ENCODE measurements around the gene PPP2R2D. TPM values are rescaled to one million over a fixed set of nuclear protein-coding genes. Genes with fewer than 3 reads are reported as not detected.
"Not testable (repeated sequence)": the region's sequence is repeated elsewhere in the genome, so short reads cannot be mapped to it uniquely, and the experiment has no call there.

Gene PPP2R2D
- total and polyA plus RNA-seq, 3 experiments from 2014 or later = 23.5 to 34.0 (median 24.5) TPM

DNA sequence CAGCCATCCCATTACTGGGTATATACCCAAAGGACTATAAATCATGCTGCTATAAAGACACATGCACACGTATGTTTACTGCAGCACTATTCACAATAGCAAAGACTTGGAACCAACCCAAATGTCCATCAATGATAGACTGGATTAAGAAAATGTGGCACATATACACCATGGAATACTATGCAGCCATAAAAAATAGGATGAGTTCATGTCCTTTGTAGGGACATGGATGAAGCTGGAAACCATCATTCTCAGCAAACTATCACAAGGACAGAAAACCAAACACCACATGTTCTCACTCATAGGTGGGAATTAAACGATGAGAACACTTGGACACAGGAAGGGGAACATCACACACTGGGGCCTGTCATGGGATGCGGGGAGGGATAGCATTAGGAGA is 87.0 kb downstream of the PPP2R2D start:
- H3K27ac ChIP-seq (ENCODE audit: low read depth, low read length); H3K4me3 Mint-ChIP-seq; H3K27me3 ChIP-seq (ENCODE audit: insufficient read depth, low read length, poor library complexity, severe bottlenecking); H3K36me3 Mint-ChIP-seq; H3K27me3 Mint-ChIP-seq; H3K36me3 ChIP-seq (ENCODE audit: insufficient read depth, low read length); CTCF ChIA-PET; H3K27ac Mint-ChIP-seq; DNase-seq; POLR2A ChIA-PET; H3K4me1 Mint-ChIP-seq; H3K4me3 ChIP-seq (ENCODE audit: low read length); H3K9me3 Mint-ChIP-seq; H3K4me1 ChIP-seq (ENCODE audit: insufficient read depth, low read length); H3K9me3 ChIP-seq (ENCODE audit: low read length): not testable (repeated sequence)

DNA sequence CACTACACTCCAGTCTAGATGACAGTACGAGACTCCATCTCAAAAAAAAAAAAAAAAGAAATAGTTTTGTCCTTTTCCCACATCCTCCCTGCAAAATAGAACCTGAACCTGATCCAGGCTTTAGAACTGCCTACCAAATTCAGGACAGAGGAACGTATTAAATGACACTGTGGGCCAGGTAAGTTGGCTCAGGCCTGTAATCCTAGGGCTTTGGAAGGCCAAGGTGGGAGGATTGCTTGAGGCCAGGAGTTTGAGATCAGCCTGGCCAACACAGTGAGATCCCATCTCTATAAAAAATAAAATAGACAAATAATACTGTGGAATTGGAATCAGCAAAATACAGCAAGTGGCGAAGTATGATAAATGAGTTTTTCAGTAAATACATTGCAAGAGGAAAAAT is 90.9 kb downstream of the PPP2R2D start:
- no peaks in the 10 kb centered on the region for H3K36me3 Mint-ChIP-seq
- peaks cover 0 to 2% (median 0%) of the 10 kb centered on the region in 5 donors for H3K9me3 Mint-ChIP-seq
- no peak for DNase-seq
- H3K27ac Mint-ChIP-seq = no peak overlapping the region
- Histone ChIP-seq H3K36me3 (ENCODE audit: insufficient read depth, low read length) (no peaks in the 10 kb centered on the region), H3K4me3 (ENCODE audit: low read length) (no peak overlapping the region), H3K27ac (ENCODE audit: low read depth, low read length) (no peak overlapping the region), H3K4me1 (ENCODE audit: insufficient read depth, low read length) (no peaks in the 10 kb centered on the region), H3K27me3 (ENCODE audit: insufficient read depth, low read length, poor library complexity, severe bottlenecking) (no peaks in the 10 kb centered on the region), H3K9me3 (ENCODE audit: low read length) (no peaks in the 10 kb centered on the region)
- H3K4me1 Mint-ChIP-seq = no peaks in the 10 kb centered on the region
- CTCF ChIA-PET = no interaction called here
- H3K4me3 Mint-ChIP-seq = no peak overlapping the region
- POLR2A ChIA-PET = no interaction called here
- H3K27me3 Mint-ChIP-seq = no peaks in the 10 kb centered on the region

DNA sequence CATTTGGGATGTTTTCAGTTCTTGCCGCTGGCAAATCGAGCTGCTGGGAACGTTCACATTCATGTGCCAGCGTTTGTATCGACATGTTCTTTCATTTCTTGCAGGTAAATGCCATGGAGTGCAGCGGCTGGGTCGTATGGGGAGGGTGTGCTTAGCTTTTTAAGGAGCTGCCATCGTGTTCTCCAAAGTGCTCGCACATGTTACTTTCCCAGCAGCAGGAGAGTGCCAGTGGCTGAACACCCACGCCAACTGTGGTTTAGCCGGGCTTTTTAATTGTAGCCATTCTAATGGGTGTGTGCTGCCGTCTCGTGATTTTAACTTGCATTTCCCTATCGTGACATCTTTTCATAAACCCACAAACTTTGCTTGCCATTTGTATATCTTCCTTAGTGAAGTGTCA is 92.5 kb downstream of the PPP2R2D start:
- CTCF ChIA-PET = no interaction called here

DNA sequence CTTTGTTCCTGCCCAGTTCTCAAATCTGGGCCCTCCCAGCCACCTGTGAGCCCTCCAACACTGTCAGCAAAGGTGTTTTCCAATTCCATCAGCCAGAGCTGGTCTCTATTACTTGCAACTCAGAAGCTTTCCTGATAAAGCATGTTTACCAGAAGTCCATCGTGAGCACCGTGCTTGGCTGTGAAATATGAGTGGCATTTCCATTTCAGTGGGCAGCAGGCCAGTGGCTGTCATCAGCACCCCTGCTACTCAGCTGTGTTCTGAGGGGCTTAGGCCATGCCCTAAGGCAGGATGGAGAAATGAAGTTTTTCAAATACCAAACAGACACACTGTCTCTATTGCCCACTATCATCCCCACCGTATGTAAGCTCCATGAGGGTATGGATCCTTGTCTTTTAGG is 93.6 kb downstream of the PPP2R2D start:
- ChIA-PET CTCF (no interaction called here), POLR2A (no interaction called here)
- Histone ChIP-seq H3K36me3 (ENCODE audit: insufficient read depth, low read length) (no peaks in the 10 kb centered on the region), H3K4me1 (ENCODE audit: insufficient read depth, low read length) (no peaks in the 10 kb centered on the region), H3K27me3 (ENCODE audit: insufficient read depth, low read length, poor library complexity, severe bottlenecking) (no peaks in the 10 kb centered on the region), H3K4me3 (ENCODE audit: low read length) (no peak overlapping the region), H3K9me3 (ENCODE audit: low read length) (no peaks in the 10 kb centered on the region), H3K27ac (ENCODE audit: low read depth, low read length) (no peak overlapping the region)
- no peaks in the 10 kb centered on the region for H3K4me1 Mint-ChIP-seq
- no peak for DNase-seq
- H3K27me3 Mint-ChIP-seq = no peaks in the 10 kb centered on the region
- H3K36me3 Mint-ChIP-seq = no peaks in the 10 kb centered on the region
- H3K4me3 Mint-ChIP-seq = no peak overlapping the region
- no peak overlapping the region for H3K27ac Mint-ChIP-seq
- H3K9me3 Mint-ChIP-seq = no peaks in the 10 kb centered on the region

More for the DNA sequence above, 92.5 kb downstream of the PPP2R2D start:
- no peaks in the 10 kb centered on the region for H3K9me3 ChIP-seq (ENCODE audit: low read length)
- H3K4me3 Mint-ChIP-seq = no peak overlapping the region
- H3K9me3 Mint-ChIP-seq = peaks cover 0 to 2% (median 0%) of the 10 kb centered on the region in 5 donors
- POLR2A ChIA-PET = no interaction called here
- no peak overlapping the region for H3K4me3 ChIP-seq (ENCODE audit: low read length)
- H3K27me3 ChIP-seq (ENCODE audit: insufficient read depth, low read length, poor library complexity, severe bottlenecking) = no peaks in the 10 kb centered on the region
- H3K27ac ChIP-seq (ENCODE audit: low read depth, low read length) = no peak overlapping the region
- no peaks in the 10 kb centered on the region for H3K36me3 Mint-ChIP-seq
- no peak for DNase-seq
- H3K4me1 ChIP-seq (ENCODE audit: insufficient read depth, low read length) = no peaks in the 10 kb centered on the region
- no peaks in the 10 kb centered on the region for H3K27me3 Mint-ChIP-seq
- no peaks in the 10 kb centered on the region for H3K36me3 ChIP-seq (ENCODE audit: insufficient read depth, low read length)
- peak overlapping the region in 1 of 8 donors; percentile 26 for H3K27ac Mint-ChIP-seq
- no peaks in the 10 kb centered on the region for H3K4me1 Mint-ChIP-seq

DNA sequence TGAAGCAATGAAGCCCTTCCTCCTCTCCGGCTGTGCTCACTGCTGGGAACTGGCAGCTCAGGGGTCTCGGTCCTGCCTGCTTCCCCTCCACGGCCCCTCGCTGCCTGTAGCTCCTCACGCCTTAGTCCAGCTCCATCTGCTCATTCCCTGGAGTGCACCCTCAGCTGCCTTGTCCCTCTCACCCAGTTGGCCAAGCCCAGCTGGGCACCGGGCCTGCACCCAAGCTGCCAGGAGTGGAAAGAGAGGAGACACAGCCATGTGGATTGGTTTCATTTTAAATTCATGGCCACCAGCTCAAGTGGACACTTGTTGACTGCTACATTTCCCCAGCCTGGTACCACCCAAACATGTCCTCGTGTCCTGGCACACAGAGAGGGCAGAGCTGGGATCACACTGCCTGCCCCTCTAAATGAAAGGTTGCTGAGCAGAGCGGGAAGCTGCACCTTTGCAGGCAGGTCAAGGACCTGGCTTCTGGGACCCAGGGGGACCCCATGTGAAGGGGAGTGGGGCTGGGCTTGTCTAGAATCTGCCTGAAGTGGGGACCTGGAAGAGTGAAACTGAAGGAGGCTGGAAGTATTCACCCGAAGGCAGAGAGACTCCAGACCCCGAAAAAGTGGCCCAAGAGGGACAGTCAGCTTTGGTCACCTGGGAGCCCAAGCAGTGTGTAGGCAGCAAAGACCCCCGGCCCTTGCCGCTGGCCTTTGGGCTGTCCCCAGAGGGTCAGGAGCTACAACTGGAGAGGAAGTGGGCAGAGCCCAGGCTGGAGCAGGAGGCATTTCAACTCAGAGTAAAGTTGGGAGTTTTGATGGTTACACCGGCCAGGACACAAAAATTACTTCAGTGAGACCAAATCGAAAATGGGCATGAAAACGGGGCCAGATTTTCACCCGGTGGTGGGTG is 95.9 kb downstream of the PPP2R2D start:
- no peaks in the 10 kb centered on the region for H3K36me3 ChIP-seq (ENCODE audit: insufficient read depth, low read length)
- Mint-ChIP-seq H3K4me3 (no peak overlapping the region), H3K4me1 (peaks cover 0 to 6% (median 4%) of the 10 kb centered on the region in 3 donors), H3K36me3 (no peaks in the 10 kb centered on the region), H3K9me3 (no peaks in the 10 kb centered on the region), H3K27ac (no peak overlapping the region), H3K27me3 (peaks cover 4% of the 10 kb centered on the region in 2 donors)
- no peaks in the 10 kb centered on the region for H3K4me1 ChIP-seq (ENCODE audit: insufficient read depth, low read length)
- no peak overlapping the region for H3K27ac ChIP-seq (ENCODE audit: low read depth, low read length)
- CTCF ChIA-PET = no interaction called here
- no peaks in the 10 kb centered on the region for H3K9me3 ChIP-seq (ENCODE audit: low read length)
- H3K4me3 ChIP-seq (ENCODE audit: low read length) = no peak overlapping the region
- POLR2A ChIA-PET = no interaction called here
- DNase-seq = no peak
- no peaks in the 10 kb centered on the region for H3K27me3 ChIP-seq (ENCODE audit: insufficient read depth, low read length, poor library complexity, severe bottlenecking)

DNA sequence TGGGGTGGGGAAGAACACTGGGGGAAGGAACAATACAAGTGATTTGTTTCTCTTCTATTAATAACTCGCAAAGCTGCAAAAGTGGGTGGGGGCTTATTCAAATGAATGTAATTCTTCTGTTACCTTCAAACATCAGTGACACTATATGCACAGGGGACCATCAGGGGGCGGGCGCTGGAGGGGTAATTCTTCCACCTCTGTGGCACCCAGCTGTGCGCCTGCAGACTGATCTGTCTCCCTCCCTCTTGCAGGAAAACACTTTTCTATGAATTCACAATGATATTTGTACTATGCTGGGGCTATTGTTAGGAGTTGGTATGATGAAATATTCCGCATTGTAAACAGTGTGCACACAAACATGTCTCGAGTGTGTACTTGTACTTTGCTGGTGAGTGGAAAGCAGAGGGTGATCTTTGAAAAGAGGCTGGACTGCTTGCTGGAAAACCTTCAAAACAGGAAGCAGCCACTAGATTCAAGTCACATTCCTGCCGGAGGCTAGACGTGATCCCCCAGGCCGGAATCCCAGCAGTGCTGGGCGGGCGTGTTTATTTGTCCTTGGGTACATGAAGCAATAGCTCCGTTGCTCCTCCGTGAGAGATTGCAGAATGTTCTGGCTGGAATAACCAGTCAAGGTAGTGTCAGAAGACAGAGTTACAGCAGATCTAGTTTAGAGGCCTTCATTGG is 96.7 kb downstream of the PPP2R2D start:
- no peaks in the 10 kb centered on the region for H3K36me3 ChIP-seq (ENCODE audit: insufficient read depth, low read length)
- H3K27ac ChIP-seq (ENCODE audit: low read depth, low read length) = no peak overlapping the region
- no peaks in the 10 kb centered on the region for H3K9me3 ChIP-seq (ENCODE audit: low read length)
- CTCF ChIA-PET = interaction anchor here (0.9 to 1.5 kb wide), 2 partner anchors 25 to 112 kb away, joined by 4 read pairs; no protein-coding TSS in a partner anchor
- POLR2A ChIA-PET = no interaction called here
- Mint-ChIP-seq H3K27me3 (peaks cover 4 to 9% of the 10 kb centered on the region in 2 donors), H3K36me3 (peaks cover 0 to 5% (median 0%) of the 10 kb centered on the region in 3 donors), H3K9me3 (no peaks in the 10 kb centered on the region), H3K4me1 (peaks cover 0 to 6% (median 4%) of the 10 kb centered on the region in 3 donors), H3K27ac (no peak overlapping the region), H3K4me3 (no peak overlapping the region)
- H3K4me3 ChIP-seq (ENCODE audit: low read length) = no peak overlapping the region
- no peaks in the 10 kb centered on the region for H3K27me3 ChIP-seq (ENCODE audit: insufficient read depth, low read length, poor library complexity, severe bottlenecking)
- H3K4me1 ChIP-seq (ENCODE audit: insufficient read depth, low read length) = no peaks in the 10 kb centered on the region
- no peak for DNase-seq

DNA sequence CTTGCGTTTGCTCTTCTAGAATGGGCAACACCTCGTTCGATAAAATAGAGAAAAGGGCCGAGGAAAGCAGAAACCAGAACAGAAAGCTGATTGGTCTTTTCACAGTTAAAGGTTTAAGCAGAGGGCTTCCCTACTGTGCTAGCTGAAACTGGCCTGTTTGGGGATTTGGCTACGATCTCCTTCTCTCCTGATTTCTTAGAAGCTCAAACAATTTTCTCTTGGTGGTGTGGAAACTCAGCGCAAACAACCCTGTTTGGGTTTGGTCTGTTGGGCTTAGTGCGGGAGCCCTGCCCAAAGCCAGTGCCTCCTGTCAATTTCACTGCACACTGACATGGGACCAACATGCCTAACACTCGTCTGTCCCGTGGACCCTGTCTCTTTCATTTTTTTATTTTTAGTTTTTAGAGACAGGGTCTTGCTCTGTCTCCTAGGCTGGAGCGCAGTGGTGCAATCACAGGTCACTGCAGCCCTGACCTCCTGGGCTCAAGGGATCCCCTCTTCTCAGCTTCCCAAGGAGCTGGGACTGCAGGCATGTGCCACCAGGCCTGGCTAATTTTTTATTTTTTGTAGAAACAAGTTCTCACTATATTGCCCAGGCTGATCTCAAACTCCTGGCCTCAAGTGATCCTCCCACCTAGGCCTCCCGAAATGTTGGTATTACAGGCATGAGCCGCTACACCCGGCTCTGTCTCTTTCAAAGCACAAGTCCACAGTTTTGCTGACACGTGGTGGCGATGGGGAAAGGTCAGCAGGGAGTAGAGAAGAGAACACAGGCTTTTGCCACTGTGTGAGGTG is 97.4 kb downstream of the PPP2R2D start:
- peak overlapping the region in 2 of 8 donors; percentile 23 to 54 for H3K27ac Mint-ChIP-seq
- CTCF ChIA-PET = interaction anchor here (0.9 to 1.5 kb wide), 2 partner anchors 25 to 113 kb away, joined by 4 read pairs; no protein-coding TSS in a partner anchor

More for the DNA sequence above, 97.4 kb downstream of the PPP2R2D start:
- Histone ChIP-seq H3K27me3 (ENCODE audit: insufficient read depth, low read length, poor library complexity, severe bottlenecking) (no peaks in the 10 kb centered on the region), H3K27ac (ENCODE audit: low read depth, low read length) (no peak overlapping the region), H3K36me3 (ENCODE audit: insufficient read depth, low read length) (no peaks in the 10 kb centered on the region), H3K4me1 (ENCODE audit: insufficient read depth, low read length) (no peaks in the 10 kb centered on the region), H3K9me3 (ENCODE audit: low read length) (no peaks in the 10 kb centered on the region), H3K4me3 (ENCODE audit: low read length) (no peak overlapping the region)
- Mint-ChIP-seq H3K4me1 (peaks cover 0 to 6% (median 4%) of the 10 kb centered on the region in 3 donors), H3K27me3 (peaks cover 4 to 9% of the 10 kb centered on the region in 2 donors), H3K9me3 (no peaks in the 10 kb centered on the region), H3K36me3 (peaks cover 0 to 5% (median 0%) of the 10 kb centered on the region in 3 donors), H3K4me3 (no peak overlapping the region)
- no peak for DNase-seq
- POLR2A ChIA-PET = no interaction called here

All from CD8-positive, alpha-beta memory T cell (primary cell).